GM18519 (cell line): Measurements from ENCODE around the gene PDIA4.
"Not testable (repeated sequence)": the region's sequence is repeated elsewhere in the genome, so short reads cannot be mapped to it uniquely, and the experiment has no call there.

Experiments
- ATAC-seq: cut with Tn5 transposase; IDR thresholded peaks from one replicate; pipeline ENCODE4 v1.9.1; 2021; ENCODE audit warnings: mild to moderate bottlenecking, moderate library complexity; ENCODE audit not compliant: unreplicated experiment, low FRiP score

PDIA4 gene

GRCh38 chr7:149036676-149037075 lies 8.4 kb upstream of the PDIA4 start:
- ATAC-seq: no peak

- ATAC-seq: no peak
Observed at GRCh38 chr7:149031353-149031910, 3.1 kb upstream of the PDIA4 start.

DNA sequence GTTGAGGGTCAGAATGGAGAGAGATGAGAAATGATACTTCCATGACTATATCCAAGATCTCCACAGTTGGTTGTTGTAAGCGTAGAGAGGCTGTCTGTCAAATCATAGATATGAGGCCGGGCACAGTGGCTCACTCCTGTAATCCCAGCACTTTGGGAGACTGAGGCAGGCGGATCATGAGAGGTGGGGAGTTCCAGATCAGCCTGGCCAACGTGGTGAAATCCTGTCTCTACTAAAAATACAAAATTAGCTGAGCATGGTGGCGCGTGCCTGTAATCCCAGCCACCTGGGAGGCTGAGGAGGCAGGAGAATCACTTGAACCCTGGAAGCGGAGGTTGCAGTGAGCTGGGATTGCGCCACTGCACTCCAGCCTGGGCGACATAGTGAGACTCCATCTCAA lies 2.1 kb upstream of the PDIA4 start:
- not testable (repeated sequence) for ATAC-seq

DNA sequence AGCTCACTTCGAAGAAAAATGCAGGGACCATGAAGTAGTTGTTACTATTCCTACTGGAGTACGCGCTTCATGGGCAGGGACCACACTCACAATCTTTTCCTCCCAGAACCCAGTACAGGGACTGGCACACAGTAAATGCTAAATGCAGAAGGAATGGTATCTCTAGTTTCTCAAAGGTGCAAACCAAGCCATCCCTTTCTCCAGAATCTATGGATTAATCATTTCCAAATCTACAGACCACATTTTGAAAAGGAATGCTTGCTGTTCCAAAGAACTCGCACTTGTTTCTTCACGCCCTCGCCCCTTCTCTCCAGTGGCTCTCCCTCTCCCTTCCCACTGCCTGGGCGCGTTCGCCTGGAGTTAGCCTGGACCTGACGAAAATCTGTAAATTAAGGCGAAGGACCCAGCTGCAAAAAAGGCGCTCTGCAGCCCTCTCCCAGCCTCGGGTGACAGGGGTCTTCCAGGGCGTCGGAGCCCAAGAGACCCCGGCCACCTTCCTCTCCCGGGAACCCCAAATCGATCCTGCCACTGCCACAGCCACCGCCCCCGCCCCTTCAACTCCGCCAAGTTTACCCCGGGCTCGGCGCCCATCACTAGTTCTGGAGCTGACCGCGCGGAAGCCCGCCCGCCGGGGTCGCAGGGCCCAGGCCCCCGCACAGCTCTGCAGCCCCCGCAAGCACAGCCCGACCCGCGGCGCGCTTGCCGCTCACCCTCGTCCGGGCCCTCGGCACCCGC lies 527 bp downstream of the PDIA4 start:
- no peak for ATAC-seq

- no peak for ATAC-seq
Observed at GRCh38 chr7:149027055-149027454, 1.2 kb downstream of the PDIA4 start.

GRCh38 chr7:149023662-149024061 lies 4.6 kb downstream of the PDIA4 start:
- no peak for ATAC-seq

DNA sequence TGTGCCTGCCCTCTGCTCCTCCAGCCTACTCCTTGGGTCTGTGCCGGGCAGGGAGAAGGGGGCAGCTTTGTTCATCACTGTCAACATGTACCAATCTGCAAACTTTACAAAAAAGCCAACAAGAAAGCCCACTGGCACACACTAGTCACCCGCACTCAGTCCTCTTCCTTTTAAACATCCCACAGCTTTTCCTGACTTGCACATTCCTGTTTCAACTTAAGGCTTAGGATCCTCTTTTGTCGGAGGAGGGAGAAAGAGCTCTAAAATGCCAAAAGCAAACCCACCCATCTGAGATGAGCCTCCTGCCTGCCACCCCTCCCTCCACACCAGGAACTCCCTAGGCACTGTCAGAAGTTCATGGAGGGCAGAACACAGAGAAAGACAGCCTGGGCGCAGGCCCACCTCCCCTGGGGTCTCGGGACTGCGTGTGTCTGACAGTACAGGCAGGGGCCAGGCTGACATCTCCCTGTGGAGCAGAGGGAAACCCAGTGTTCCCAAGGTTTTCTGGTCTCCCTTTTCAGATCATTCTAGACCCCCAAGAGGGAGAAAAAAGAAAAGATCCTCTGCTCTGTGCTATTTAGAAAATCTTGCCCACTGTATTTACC lies 5.4 kb downstream of the PDIA4 start:
- no peak for ATAC-seq

DNA sequence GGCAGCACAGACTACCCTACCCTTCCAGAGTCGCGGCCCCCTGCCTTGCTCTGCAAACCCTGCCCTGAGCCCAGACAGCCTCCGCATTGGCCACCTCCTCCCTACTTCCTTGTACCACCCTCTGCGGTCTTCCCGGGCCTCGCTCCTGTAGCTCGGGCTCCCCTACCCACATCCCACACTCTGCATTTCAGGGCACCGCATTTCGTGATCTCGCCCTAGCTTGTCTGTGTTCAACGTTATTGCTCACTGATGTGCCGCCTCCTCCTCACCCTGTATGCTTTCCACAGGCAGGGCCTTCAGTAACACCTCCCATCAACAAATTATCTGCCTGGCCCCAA lies 6.6 kb downstream of the PDIA4 start:
- ATAC-seq: no peak

GRCh38 chr7:149020483-149020882 lies 7.8 kb downstream of the PDIA4 start:
- ATAC-seq: no peak

DNA sequence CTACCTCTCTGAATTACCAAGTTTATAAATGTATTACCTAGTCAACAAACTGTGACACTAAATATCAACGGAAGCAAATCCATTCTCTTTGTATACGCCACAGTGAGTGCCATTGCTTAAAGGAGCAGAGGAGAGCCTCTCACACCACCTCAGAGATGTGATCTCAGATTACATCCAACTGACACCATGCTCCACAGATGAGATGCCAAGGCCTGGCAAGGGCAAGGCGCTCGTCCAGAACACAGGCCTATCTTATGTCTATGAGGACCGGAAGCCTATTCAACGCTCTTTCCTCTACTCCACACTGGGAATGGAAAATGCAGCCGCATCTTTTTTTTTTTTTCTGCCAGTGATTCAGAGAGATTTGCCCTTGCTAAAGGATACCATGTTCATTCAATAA lies 11.4 kb downstream of the PDIA4 start:
- ATAC-seq: no peak

- ATAC-seq: no peak
Observed at GRCh38 chr7:149014309-149014708, 14.0 kb downstream of the PDIA4 start.

GRCh38 chr7:149013876-149014275 lies 14.4 kb downstream of the PDIA4 start:
- ATAC-seq: no peak

DNA sequence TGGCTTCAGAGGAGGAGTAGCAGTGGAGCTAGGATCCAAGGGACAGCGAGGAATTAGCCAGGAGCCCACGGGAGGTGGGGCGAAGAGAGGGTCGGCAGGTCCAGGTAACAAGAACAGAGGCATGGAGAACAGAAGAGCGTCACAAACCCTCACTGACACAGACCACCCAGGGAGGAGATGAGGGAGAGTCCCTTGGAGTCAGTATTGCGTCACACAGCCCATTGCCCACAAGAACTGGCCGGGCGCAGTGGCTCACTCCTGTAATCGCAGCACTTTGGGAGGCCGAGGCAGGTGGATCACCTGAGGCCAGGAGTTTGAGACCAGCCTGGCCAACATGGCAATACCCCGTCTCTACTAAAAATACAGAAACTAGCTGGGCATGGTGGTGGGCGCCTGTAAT lies 15.6 kb downstream of the PDIA4 start:
- ATAC-seq: not testable (repeated sequence)

DNA sequence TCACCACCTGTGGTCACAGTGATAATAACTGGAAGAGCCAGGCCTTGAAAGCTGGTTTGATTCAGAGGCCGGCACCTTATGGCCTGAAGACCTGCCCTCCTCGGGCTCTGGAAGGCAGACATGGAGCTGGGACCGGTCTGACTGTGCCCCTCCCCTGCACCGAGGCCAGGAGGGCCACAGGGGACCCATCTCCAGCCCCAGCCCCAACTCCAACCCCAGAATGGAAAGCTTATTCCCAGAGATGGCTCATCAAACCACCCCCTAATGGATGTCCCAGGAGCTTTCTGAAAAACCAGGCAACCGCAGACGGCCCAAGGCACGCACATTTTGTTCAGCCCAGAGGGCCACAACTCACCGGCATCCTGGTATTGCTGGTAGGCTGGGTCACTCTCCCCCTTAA lies 16.8 kb downstream of the PDIA4 start:
- ATAC-seq: no peak

GRCh38 chr7:149010451-149010850 lies 17.9 kb downstream of the PDIA4 start:
- no peak for ATAC-seq

- ATAC-seq: no peak
Observed at GRCh38 chr7:149009527-149009926, 18.8 kb downstream of the PDIA4 start.

DNA sequence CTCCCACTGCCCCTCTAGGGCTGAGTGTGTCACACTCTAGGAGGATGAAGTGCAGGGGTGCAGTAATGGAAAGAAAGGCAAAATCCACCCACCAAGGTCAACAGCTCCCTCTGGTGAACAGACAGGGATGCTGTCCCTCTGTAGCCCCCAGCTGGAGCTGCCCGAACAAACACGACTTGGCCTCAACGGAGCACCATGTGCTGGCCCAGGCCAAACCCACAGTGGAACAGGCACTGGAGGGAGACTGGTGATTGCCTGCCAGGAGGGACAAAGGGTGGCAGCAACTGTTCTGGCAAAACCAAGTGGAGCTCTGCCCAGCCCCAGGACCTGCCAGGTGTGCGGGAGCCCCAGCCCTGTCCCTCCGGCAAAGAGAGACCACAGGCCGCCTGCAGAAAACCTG lies 20.7 kb downstream of the PDIA4 start:
- ATAC-seq: no peak

DNA sequence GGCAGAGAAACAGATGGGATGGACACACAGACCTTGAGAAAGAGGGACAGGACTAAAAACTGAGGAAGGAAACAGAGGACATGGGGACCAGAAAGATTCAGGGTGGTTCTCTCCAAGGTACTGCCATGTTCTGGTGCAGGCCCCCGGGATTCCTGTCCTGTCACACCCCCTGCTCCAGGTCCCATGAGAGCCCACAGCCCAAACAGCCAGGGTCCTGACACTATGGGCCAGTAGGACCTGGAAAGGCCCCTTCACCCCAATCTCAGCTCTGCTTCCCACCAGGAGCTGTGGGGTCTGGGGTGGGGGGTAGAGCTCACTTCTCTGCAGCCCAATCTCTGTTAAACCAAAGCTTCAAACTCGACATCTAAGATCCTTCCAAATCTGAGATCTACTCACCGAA lies 21.2 kb downstream of the PDIA4 start:
- no peak for ATAC-seq

DNA sequence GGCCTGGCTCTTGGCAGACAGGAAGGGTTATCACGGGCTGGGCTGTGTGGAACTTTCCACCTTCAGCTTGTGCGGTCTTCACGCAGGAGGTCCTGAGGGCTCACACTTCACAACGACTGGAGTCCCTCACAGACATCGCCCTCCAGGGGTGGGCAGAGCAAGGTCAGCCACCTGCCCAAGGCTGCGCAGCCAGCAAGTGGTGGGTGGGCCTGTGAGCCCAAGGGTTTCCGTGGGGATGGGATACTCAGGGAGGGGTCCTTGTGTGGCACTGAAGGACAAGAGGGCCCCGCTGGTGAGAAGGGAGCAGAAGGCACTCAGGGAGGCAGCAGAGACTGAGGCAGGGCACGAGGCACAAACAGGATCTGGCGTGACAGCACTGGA lies 22.0 kb downstream of the PDIA4 start:
- ATAC-seq: no peak

DNA sequence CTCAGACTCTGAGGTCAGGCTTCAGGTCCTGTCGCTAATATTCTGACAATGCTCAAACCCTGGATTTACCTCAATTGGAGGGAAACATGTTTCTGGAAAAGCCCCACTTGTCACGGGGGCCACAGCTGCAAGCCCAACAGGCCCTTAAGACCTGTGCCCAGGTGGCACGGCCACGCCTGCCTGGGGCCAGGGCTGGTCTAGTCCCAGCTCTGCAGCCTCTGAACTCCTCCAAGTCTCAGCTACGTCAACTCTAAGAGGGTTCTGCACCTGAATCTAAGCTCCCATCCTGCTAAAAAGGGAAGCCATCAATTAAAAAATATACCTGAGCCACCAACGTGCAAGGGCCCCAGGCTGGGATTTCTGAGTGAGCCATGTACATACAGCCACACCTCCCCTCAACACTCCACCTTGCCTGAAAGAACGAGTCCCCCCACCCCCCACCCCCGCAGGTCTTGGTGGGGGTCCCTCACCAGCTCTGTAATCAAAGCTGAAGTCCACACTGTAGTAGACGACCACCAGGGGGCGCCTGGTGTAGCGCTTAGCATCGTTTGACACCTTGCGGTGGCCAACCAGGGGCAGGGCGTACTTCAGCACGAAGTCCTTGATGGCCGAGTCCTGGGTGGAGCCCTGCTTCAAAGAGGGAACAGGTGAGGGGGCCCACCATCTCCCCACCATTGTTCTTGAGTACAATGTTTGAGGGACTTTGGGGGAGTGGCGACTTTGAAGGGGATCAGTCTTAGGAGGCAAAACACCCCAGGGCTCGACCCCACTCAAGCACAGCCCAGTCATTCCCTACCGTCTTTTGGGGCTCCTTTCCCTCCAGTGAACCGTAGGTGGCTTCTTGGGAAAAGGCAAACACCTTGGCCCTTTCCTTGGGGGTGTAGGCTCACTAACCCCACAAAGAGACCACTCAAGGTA lies 22.6 kb downstream of the PDIA4 start:
- peak; percentile 60 for ATAC-seq
